Spinal cord (tissue), 10 donors: ENCODE measurements around the gene FRRS1. TPM values are rescaled to one million over a fixed set of nuclear protein-coding genes. Genes with fewer than 3 reads are reported as not detected.

ENCODE experiments used
- DNase-seq, 6 donors: peaks; one replicate each; pipeline versions ENCODE4 v3.0.0 to v3.0.0-alpha.2; 2013 to 2015; ENCODE audit warnings: low spot score in 6 of 6, low read depth in 4 of 6
- H3K27ac ChIP-seq: one replicate; pipeline ENCODE4 v1.5.1; 2013; ENCODE audit warnings: low read depth, low read length, control low read depth
- H3K27me3 ChIP-seq: one replicate; pipeline ENCODE4 v1.6.1; 2013; ENCODE audit warnings: low read length; ENCODE audit not compliant: control insufficient read depth, insufficient read depth
- H3K36me3 ChIP-seq: one replicate; pipeline ENCODE4 v1.6.1; 2013; ENCODE audit warnings: low read length; ENCODE audit not compliant: control insufficient read depth, insufficient read depth
- H3K4me1 ChIP-seq: one replicate; pipeline ENCODE4 v1.6.1; 2013; ENCODE audit warnings: low read length; ENCODE audit not compliant: control insufficient read depth, insufficient read depth
- H3K4me3 ChIP-seq: one replicate; pipeline ENCODE4 v1.5.1; 2013; ENCODE audit warnings: low read depth, low read length, control low read depth
- H3K9me3 ChIP-seq: one replicate; pipeline ENCODE4 v1.6.1; 2013; ENCODE audit warnings: low read length; ENCODE audit not compliant: control insufficient read depth, insufficient read depth
- WGBS: methylation state at CpG from one replicate; pipeline ENCODE4 v1.1.5; 2013; ENCODE audit warnings: missing lambda C conversion rate; ENCODE audit not compliant: insufficient coverage; 5-methylcytosine and 5-hydroxymethylcytosine counted together
- polyA plus RNA-seq, 2 donors: library from polyadenylated mRNA; unstranded; fragments of 120-200 nt; gene quantifications; one replicate each; pipeline ENCODE4 v1.2.1, GENCODE V29; 2013; ENCODE audit not compliant: insufficient read length in 2 of 2
- total RNA-seq, 2 donors: library from RNA; depleted of rRNA in 1 of 2; stranded (reverse); fragments of 120-200 nt in 1 of 2; fragments of >200 nt in 1 of 2; gene quantifications; one replicate each; pipeline versions ENCODE4 v1.2.3 to v1.2.4, GENCODE V29; 2013 to 2014
- donor health status: healthy.

FRRS1 gene
- total and polyA plus RNA-seq, 4 donors = 1.9 to 10.8 (median 6.2) TPM

GRCh38 chr1:99717005-99717404 lies 49.4 kb downstream of the FRRS1 start:
- Histone ChIP-seq H3K4me3 (no peak overlapping the region), H3K4me1 (no peaks in the 10 kb centered on the region), H3K27me3 (no peaks in the 10 kb centered on the region), H3K36me3 (no peaks in the 10 kb centered on the region), H3K9me3 (no peaks in the 10 kb centered on the region), H3K27ac (no peak overlapping the region)
- DNase-seq = no peak
- no CpG with 5 or more reads among the region's 1 CpG for WGBS

GRCh38 chr1:99713006-99713405 lies 53.4 kb downstream of the FRRS1 start:
- no peaks in the 10 kb centered on the region for H3K4me1 ChIP-seq
- WGBS = no CpG with 5 or more reads among the region's 2 CpGs

GRCh38 chr1:99710994-99711393 lies 55.4 kb downstream of the FRRS1 start:
- DNase-seq = no peak
- WGBS = 100% methylated on average over 1 of the region's 4 CpGs
- Histone ChIP-seq H3K4me3 (no peak overlapping the region), H3K36me3 (no peaks in the 10 kb centered on the region), H3K27ac (no peak overlapping the region), H3K27me3 (no peaks in the 10 kb centered on the region), H3K4me1 (no peaks in the 10 kb centered on the region), H3K9me3 (no peaks in the 10 kb centered on the region)

More at GRCh38 chr1:99713006-99713405, 53.4 kb downstream of the FRRS1 start:
- H3K36me3 ChIP-seq = no peaks in the 10 kb centered on the region
- no peaks in the 10 kb centered on the region for H3K27me3 ChIP-seq
- no peak overlapping the region for H3K27ac ChIP-seq
- no peak overlapping the region for H3K4me3 ChIP-seq
- H3K9me3 ChIP-seq = no peaks in the 10 kb centered on the region
- DNase-seq = no peak

- Histone ChIP-seq H3K9me3 (no peaks in the 10 kb centered on the region), H3K27me3 (no peaks in the 10 kb centered on the region), H3K36me3 (no peaks in the 10 kb centered on the region), H3K27ac (no peak overlapping the region), H3K4me1 (no peaks in the 10 kb centered on the region), H3K4me3 (no peak overlapping the region)
- peak; percentile 57 to 94 (median 70) for DNase-seq
- no CpG with 5 or more reads among the region's 4 CpGs for whole genome bisulfite sequencing
Observed at GRCh38 chr1:99707535-99708142, 58.8 kb downstream of the FRRS1 start.

GRCh38 chr1:99705385-99705784 lies 61.0 kb downstream of the FRRS1 start:
- H3K27me3 ChIP-seq = no peaks in the 10 kb centered on the region
- no peaks in the 10 kb centered on the region for H3K4me1 ChIP-seq
- H3K27ac ChIP-seq = no peak overlapping the region
- H3K9me3 ChIP-seq = no peaks in the 10 kb centered on the region
- no peaks in the 10 kb centered on the region for H3K36me3 ChIP-seq
- DNase-seq = no peak
- H3K4me3 ChIP-seq = no peak overlapping the region

GRCh38 chr1:99704356-99704816 lies 62.0 kb downstream of the FRRS1 start:
- H3K36me3 ChIP-seq = no peaks in the 10 kb centered on the region
- H3K4me3 ChIP-seq = no peak overlapping the region
- no peaks in the 10 kb centered on the region for H3K4me1 ChIP-seq
- DNase-seq = no peak
- no peak overlapping the region for H3K27ac ChIP-seq
- no peaks in the 10 kb centered on the region for H3K27me3 ChIP-seq
- no peaks in the 10 kb centered on the region for H3K9me3 ChIP-seq
- 86% methylated on average over 16 of the region's 17 CpGs for WGBS

GRCh38 chr1:99702221-99702620 lies 64.2 kb downstream of the FRRS1 start:
- no peak for DNase-seq
- H3K9me3 ChIP-seq = no peaks in the 10 kb centered on the region
- no peaks in the 10 kb centered on the region for H3K27me3 ChIP-seq
- H3K4me1 ChIP-seq = no peaks in the 10 kb centered on the region
- no peaks in the 10 kb centered on the region for H3K36me3 ChIP-seq
- H3K4me3 ChIP-seq = no peak overlapping the region
- H3K27ac ChIP-seq = no peak overlapping the region

GRCh38 chr1:99700020-99700419 lies 66.4 kb downstream of the FRRS1 start:
- Histone ChIP-seq H3K4me3 (no peak overlapping the region), H3K9me3 (no peaks in the 10 kb centered on the region), H3K36me3 (no peaks in the 10 kb centered on the region), H3K27me3 (no peaks in the 10 kb centered on the region), H3K4me1 (no peaks in the 10 kb centered on the region), H3K27ac (no peak overlapping the region)
- no CpG with 5 or more reads among the region's 3 CpGs for WGBS
- no peak for DNase-seq

- no CpG with 5 or more reads among the region's 1 CpG for WGBS
- Histone ChIP-seq H3K4me1 (no peaks in the 10 kb centered on the region), H3K4me3 (no peak overlapping the region), H3K36me3 (no peaks in the 10 kb centered on the region), H3K27me3 (no peaks in the 10 kb centered on the region), H3K9me3 (no peaks in the 10 kb centered on the region), H3K27ac (no peak overlapping the region)
- no peak for DNase-seq
Observed at GRCh38 chr1:99697580-99697979, 68.9 kb downstream of the FRRS1 start.

- WGBS = 100% methylated on average over 1 of the region's 2 CpGs
- H3K4me1 ChIP-seq = no peaks in the 10 kb centered on the region
Observed at GRCh38 chr1:99696616-99697015, 69.8 kb downstream of the FRRS1 start.

More at GRCh38 chr1:99696616-99697015, 69.8 kb downstream of the FRRS1 start:
- Histone ChIP-seq H3K4me3 (no peak overlapping the region), H3K36me3 (no peaks in the 10 kb centered on the region), H3K27ac (no peak overlapping the region), H3K9me3 (no peaks in the 10 kb centered on the region), H3K27me3 (no peaks in the 10 kb centered on the region)
- DNase-seq = no peak
